Progenitor cell of endocrine pancreas (in vitro differentiated cells): ENCODE results near the gene PRL. TPM values are rescaled to one million over a fixed set of nuclear protein-coding genes. Genes with fewer than 3 reads are reported as not detected.

Experiments
- DNase-seq: peaks from one replicate; pipeline ENCODE4 v3.0.0; 2021; ENCODE audit warnings: low spot score; ENCODE audit not compliant: unreplicated experiment
- H3K27ac Mint-ChIP-seq: 2 replicates; pipeline ENCODE4 v1.8.0; 2021; ENCODE audit warnings: mild to moderate bottlenecking, moderate library complexity, mixed read lengths
- H3K27me3 Mint-ChIP-seq: 2 replicates; pipeline ENCODE4 v1.8.0; 2021; ENCODE audit warnings: mixed read lengths
- H3K36me3 Mint-ChIP-seq: 2 replicates; pipeline ENCODE4 v1.8.0; 2022; ENCODE audit warnings: mixed read lengths; ENCODE audit not compliant: insufficient read depth
- H3K4me1 Mint-ChIP-seq: 2 replicates; pipeline ENCODE4 v1.8.0; 2021; ENCODE audit warnings: low read depth, mixed read lengths
- H3K4me3 Mint-ChIP-seq: 2 replicates; pipeline ENCODE4 v1.8.0; 2021; ENCODE audit warnings: low read depth, mild to moderate bottlenecking, moderate library complexity, mixed read lengths
- H3K9me3 Mint-ChIP-seq: 2 replicates; pipeline ENCODE4 v1.8.0; 2021; ENCODE audit warnings: low read depth, mixed read lengths
- total RNA-seq: library from RNA; stranded (reverse); gene quantifications from 2 replicates; pipeline ENCODE4 v1.2.1, GENCODE V29; 2021
- TF ChIP-seq, protein P1 (sequence below): fragments of 200-600 bp; sonication (generic); IDR thresholded peaks from one replicate; pipeline ENCODE4 v1.5.0; 2021; ENCODE audit warnings: antibody characterized with exemption, mild to moderate bottlenecking; ENCODE audit not compliant: unreplicated experiment

Gene PRL
- total RNA-seq, 1 donor from 2014 or later: not detected

DNA sequence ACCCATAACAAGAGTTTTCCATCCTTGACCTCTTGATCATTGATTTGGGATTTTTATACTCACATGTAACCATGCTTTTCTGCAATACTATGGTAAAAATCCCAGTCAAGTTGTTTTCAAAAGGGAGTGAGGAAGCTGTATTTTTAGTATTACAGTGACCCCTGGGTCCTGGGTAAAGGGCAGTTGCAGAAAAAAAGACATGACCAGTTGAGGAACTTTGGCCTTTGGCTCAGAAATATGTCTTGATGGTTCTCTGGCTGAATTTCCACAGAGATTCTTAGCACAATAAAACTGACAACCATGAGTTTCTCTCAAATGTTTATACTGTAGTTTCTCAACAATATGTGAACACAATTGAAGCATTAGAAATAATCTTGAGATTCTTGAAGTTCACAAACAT is 28.6 kb upstream of the PRL start:
- Mint-ChIP-seq H3K36me3 (no peaks in the 10 kb centered on the region), H3K4me1 (peaks cover 7% of the 10 kb centered on the region), H3K27me3 (no peaks in the 10 kb centered on the region), H3K9me3 (no peaks in the 10 kb centered on the region), H3K4me3 (no peak overlapping the region), H3K27ac (no peak overlapping the region)
- TF ChIP-seq, protein P1, sequence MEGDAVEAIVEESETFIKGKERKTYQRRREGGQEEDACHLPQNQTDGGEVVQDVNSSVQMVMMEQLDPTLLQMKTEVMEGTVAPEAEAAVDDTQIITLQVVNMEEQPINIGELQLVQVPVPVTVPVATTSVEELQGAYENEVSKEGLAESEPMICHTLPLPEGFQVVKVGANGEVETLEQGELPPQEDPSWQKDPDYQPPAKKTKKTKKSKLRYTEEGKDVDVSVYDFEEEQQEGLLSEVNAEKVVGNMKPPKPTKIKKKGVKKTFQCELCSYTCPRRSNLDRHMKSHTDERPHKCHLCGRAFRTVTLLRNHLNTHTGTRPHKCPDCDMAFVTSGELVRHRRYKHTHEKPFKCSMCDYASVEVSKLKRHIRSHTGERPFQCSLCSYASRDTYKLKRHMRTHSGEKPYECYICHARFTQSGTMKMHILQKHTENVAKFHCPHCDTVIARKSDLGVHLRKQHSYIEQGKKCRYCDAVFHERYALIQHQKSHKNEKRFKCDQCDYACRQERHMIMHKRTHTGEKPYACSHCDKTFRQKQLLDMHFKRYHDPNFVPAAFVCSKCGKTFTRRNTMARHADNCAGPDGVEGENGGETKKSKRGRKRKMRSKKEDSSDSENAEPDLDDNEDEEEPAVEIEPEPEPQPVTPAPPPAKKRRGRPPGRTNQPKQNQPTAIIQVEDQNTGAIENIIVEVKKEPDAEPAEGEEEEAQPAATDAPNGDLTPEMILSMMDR: no peak
- DNase-seq: no peak

DNA sequence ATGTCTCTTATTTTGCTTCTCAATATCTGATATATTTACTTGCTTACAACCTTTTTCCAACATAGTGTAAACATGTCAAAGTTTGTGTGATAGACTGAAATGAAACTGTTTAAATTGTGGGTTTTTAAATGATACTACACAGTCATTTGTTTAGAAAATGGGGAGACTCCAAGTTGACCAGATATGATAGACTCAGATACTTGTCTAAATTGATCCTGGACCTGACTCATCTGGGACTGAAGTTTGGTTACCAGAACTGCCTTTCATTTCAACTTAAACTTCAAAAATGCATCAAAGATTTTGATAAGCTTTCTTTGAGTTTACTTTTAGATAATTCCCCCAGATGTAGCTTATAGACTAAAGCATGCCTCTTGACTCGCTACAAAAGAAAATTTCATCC is 27.0 kb upstream of the PRL start:
- Mint-ChIP-seq H3K36me3 (no peaks in the 10 kb centered on the region), H3K4me3 (no peak overlapping the region), H3K27me3 (no peaks in the 10 kb centered on the region), H3K4me1 (peaks cover 7% of the 10 kb centered on the region), H3K27ac (no peak overlapping the region), H3K9me3 (no peaks in the 10 kb centered on the region)
- TF ChIP-seq, protein P1: no peak
- no peak for DNase-seq

DNA sequence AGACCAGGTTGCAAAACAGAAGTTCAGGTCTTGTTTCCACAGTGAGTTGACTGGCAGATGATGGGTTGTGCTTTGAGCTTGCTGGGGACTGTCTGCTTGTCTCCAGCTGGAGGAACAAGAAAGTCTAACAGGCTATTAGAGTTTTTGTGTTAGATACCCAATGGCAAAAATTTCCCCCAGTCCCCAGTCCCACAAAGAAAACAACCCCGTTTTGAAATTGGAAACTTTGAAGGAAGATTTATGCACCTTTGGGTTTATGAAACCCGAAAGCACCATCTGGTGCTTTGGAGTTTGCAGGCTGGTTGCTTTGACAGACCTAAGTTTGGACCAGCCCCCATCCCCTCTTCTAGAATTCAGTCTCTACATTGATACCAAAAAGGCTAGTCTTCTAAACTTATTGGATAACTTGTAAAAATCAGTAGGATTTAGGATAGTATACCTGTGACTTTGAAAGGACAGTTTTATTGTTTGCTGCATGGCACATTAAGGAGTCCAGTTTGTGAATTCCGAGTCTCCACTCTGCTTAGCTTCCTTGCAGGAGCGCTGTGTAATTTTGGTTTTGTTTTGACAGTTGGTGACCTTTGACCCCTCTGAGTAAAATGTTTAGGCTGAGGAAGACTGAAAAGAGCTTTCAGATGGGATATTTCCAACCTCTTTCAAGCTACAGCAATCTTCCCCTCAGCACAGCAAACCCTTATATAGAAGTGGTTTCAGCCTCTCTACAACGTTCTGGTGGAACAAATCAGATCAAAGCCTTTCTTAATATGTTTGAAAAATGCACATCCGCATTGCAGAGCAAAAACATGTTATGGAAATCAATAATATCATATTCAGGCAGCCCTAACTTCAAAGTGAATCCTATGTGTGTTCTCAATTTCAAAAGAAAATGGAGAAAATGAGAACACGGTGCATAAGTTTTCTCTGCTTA is 25.5 kb upstream of the PRL start:
- no peak for DNase-seq
- H3K27me3 Mint-ChIP-seq: no peaks in the 10 kb centered on the region
- peaks cover 5% of the 10 kb centered on the region for H3K4me1 Mint-ChIP-seq
- TF ChIP-seq, protein P1: no peak
- H3K27ac Mint-ChIP-seq: no peak overlapping the region
- no peak overlapping the region for H3K4me3 Mint-ChIP-seq
- no peaks in the 10 kb centered on the region for H3K9me3 Mint-ChIP-seq
- no peaks in the 10 kb centered on the region for H3K36me3 Mint-ChIP-seq

DNA sequence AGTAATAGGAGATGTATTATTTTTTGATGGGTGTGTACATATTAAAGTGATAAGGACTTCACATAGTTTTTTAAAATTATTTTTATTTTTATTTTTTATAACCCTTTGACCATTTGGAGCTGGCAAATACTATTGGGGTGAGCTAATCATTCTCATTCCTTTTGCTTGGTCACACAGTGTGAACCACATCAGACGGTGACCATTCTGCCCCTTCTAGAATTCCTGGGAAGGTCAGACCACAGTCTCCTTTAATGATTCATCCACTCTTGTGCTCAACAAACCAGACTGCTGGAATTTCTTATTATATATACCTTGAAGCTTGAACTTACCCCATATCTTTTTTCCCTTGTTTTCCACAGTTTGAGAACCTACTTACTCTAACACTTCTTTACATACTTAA is 23.9 kb upstream of the PRL start:
- H3K36me3 Mint-ChIP-seq: no peaks in the 10 kb centered on the region
- H3K4me1 Mint-ChIP-seq: peaks cover 5% of the 10 kb centered on the region
- no peak for DNase-seq
- TF ChIP-seq, protein P1: no peak
- H3K27ac Mint-ChIP-seq: no peak overlapping the region
- H3K27me3 Mint-ChIP-seq: no peaks in the 10 kb centered on the region
- no peak overlapping the region for H3K4me3 Mint-ChIP-seq
- H3K9me3 Mint-ChIP-seq: no peaks in the 10 kb centered on the region

DNA sequence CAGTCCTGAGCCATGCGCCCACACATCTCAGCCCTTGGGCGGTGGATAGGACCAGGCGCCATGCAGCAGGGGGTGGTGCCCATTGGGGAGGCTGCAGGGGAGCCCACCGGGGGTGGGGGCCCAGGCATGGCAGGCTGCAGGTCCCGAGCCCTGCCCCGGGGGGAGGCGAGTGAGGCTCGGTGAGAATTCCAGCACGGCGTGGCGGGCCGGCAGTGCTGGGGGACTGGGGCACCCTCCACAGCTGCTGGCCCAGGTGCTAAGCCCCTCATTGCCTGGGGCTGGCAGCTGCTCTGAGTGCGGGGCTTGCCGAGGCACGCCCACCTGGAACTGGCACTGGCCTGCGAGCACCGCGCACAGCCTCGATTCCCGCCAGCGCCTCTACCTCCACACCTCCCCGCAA is 21.6 kb upstream of the PRL start:
- TF ChIP-seq, protein P1: no peak
- no peak overlapping the region for H3K27ac Mint-ChIP-seq
- no peaks in the 10 kb centered on the region for H3K27me3 Mint-ChIP-seq
- H3K4me1 Mint-ChIP-seq: peaks cover 5% of the 10 kb centered on the region
- DNase-seq: no peak
- peaks cover 6% of the 10 kb centered on the region for H3K36me3 Mint-ChIP-seq
- H3K9me3 Mint-ChIP-seq: peaks cover 9% of the 10 kb centered on the region
- H3K4me3 Mint-ChIP-seq: no peak overlapping the region
